ENCODE measurements around the gene VTA1.
"Not testable (repeated sequence)": the region's sequence is repeated elsewhere in the genome, so short reads cannot be mapped to it uniquely, and the experiment has no call there.

VTA1 gene

GRCh38 chr6:142225552-142225951, 78.5 kb downstream of the VTA1 start:
- no peak for DNase-seq (ENCODE audit: low read depth, low spot score)

DNA sequence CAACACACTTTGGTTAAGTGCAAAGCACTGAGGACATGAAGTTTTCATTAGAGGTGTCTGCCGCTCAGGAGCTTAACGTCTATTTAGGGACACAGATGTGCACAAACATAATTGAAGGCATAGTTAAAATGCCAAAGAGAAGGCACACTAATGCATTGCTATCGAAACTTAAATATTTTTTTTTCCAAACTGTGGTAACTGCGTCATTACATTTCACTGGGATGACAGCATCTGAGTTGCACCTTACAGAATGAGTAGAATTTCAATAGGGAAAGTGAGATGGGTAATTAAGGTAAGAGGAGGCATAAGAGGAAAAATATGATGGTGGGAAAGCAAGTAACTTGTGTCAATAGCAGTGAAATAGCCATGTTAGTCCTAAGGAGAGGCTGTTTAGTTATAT, 79.7 kb downstream of the VTA1 start:
- DNase-seq (ENCODE audit: low read depth, low spot score) = no peak

- not testable (repeated sequence) for DNase-seq (ENCODE audit: low read depth, low spot score)
These were observed 82.6 kb downstream of the VTA1 start for GRCh38 chr6:142229518-142230270.

GRCh38 chr6:142232206-142233044, 85.4 kb downstream of the VTA1 start:
- peak; percentile 76 for DNase-seq (ENCODE audit: low read depth, low spot score)

DNA sequence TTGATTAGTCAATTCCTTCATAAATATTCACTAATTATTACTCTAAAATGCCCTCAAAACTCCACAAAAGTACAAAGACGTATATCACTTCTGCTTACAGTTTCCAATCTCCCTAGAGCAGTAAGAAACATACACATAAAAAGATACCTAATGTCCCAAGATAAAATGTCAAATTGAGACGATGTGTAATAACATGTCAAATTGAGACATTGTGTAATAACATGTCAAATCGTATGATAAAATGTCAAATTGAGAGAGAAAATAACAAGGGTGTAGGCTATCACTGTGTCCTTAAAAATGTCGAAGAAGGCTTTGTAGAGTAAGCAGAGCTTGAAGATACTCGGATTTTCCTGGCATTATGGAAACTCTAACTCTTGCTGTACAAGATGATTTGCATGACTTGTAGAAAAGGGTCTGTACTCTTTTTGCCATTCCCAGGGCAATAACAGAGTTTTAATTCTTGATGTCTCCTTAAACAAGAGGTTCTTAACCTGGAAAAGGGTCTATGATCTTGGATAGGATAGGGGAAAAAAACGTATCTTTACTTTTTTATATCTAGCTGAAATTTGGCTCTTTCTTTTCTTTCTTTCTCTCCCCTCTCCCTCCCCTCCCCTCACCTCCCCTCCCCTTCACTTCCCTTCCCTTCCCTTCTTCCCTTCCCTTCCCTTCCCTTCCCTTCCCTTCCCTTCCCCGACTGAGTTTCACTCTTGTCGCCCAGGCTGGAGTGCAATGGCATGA, 87.1 kb downstream of the VTA1 start:
- no peak for DNase-seq (ENCODE audit: low read depth, low spot score)

GRCh38 chr6:142235272-142235671, 88.2 kb downstream of the VTA1 start:
- no peak for DNase-seq (ENCODE audit: low read depth, low spot score)

DNA sequence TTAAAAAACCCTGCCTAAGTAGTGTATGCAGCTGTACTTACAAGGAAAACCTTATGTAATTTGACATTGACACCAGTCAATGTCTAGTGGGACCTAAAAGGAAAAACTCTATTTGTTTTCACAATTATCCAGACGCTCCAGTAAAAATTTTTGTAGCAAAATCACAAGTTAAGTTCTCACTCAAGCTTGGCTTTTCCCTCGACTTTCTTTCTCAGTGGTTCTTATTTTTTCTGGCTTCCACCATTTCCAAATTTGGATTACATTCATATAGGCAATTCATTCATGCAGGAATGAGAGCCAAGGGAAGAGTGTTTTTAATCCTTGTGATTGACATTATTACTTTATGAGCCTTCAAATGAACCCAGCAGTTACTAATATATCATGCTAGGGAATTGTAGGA, 88.7 kb downstream of the VTA1 start:
- DNase-seq (ENCODE audit: low read depth, low spot score) = no peak

GRCh38 chr6:142236691-142237090, 89.6 kb downstream of the VTA1 start:
- no peak for DNase-seq (ENCODE audit: low read depth, low spot score)

- DNase-seq (ENCODE audit: low read depth, low spot score) = no peak
These were observed 91.8 kb downstream of the VTA1 start for GRCh38 chr6:142238881-142239280.

- no peak for DNase-seq (ENCODE audit: low read depth, low spot score)
These were observed 93.1 kb downstream of the VTA1 start for GRCh38 chr6:142240179-142240578.

GRCh38 chr6:142241061-142241460, 94.0 kb downstream of the VTA1 start:
- DNase-seq (ENCODE audit: low read depth, low spot score) = no peak

DNA sequence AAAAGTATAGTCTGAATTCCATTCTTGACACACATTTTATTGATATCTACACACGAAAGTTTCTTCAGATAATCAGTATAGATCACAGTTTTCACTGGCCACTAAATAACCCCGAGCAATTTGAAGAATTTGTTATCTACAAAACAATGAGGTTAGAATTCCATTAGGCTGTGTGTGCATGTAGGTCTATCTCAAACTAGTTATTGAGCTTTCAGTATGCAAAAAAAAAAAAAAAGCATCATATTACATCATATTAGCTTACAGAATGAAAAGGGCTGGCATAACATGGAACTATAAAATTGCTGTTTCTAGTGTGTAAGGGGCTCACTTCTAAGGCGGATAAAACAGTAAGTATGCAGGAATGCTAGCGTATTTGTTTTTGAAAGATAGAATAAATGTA, 95.2 kb downstream of the VTA1 start:
- no peak for DNase-seq (ENCODE audit: low read depth, low spot score)

DNA sequence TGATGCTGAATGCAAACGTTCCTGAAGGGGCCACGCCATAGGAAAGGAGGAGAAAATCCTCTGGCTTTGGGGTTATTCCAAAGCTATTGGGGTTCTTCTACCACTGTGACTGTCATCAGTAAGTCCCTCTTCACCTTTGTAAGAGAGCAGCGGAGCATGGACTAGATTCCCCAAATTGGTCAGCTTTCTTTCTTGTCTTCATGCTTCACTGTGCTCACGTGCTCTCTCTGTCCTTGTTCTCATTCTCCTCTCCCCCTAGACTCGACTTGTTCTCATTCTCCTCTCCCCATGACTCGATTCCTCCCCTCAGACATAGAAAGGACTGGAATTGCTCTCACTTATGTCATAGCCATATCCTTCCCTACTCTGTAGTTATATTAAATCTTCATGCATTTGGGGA, 99.9 kb downstream of the VTA1 start:
- DNase-seq (ENCODE audit: low read depth, low spot score) = no peak

DNA sequence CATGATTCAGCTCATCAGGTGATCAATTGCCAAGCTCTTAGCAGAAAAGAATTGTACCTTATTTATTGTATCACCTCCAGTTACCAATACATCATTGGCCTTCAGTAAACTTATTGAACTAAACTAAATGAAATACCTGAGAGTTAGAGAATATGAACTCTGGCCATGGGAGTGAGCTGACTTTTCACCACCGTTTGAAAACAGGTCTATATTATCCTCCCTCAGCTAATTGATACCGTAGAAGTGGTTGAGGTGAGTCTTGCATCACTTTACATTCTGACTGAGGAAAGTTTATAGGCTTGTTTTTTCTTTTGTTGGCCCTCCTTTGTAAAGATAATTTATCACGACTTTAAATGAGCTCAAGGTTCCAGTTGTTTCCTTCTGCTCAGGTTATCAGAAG, 102.2 kb downstream of the VTA1 start:
- no peak for DNase-seq (ENCODE audit: low read depth, low spot score)

GRCh38 chr6:142251930-142252445, 104.9 kb downstream of the VTA1 start:
- no peak for DNase-seq (ENCODE audit: low read depth, low spot score)

DNA sequence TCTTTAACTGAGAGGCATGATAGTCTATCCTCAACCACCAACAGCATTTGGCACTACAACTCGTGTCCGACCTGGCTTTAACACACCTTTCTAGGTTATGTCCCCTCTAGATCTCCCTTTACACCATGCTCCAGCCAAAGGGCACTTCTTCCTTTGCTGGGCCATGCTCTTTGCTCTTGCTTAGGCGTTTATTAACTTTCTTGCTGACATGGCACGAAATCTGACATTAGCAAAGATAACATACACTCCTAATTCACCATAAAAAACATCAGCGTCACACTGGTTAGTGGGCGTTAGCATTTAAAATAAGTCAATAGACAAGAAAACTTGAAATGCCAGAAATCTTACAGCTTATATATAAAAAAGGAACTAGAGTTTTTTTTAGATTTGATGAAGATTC, 107.5 kb downstream of the VTA1 start:
- no peak for DNase-seq (ENCODE audit: low read depth, low spot score)

DNA sequence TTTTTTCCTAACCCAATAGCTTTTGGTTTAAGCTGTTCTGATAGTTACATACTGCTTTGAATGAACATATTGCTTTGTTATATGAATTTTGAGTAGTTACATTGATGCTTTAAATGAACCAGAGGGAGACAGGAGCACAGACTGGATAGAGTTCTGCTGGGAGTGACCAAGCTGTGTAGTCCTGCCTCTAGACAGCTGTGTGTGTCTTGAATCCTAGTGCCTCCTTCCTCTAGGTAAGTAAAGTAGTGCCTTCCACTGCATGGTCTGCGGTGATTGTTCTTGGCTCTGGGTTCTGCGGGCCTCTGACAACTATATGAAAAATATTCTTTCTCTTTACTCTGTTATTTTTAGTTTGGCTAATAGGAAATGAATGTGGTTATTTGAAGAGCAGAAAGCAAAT, 108.7 kb downstream of the VTA1 start:
- DNase-seq (ENCODE audit: low read depth, low spot score) = no peak

DNA sequence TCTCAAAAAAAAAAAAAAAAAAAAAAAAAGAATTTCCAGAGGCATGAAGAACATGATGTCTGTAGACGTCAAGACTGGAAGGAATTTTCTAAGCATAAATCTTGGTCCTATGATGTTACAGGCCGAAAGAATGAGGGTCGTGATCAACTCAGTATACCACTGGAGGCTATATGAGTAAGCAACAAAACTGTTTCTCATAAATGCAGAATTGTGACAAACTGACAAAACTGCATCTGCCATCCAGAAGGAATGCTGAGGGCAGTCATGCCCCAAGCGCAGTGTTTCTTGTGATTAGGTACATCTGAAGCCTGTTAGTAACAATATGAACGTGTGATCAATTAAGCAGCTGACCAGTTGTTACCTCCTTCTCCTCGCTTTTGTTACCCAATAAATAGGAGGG, 111.2 kb downstream of the VTA1 start:
- DNase-seq (ENCODE audit: low read depth, low spot score) = no peak

DNA sequence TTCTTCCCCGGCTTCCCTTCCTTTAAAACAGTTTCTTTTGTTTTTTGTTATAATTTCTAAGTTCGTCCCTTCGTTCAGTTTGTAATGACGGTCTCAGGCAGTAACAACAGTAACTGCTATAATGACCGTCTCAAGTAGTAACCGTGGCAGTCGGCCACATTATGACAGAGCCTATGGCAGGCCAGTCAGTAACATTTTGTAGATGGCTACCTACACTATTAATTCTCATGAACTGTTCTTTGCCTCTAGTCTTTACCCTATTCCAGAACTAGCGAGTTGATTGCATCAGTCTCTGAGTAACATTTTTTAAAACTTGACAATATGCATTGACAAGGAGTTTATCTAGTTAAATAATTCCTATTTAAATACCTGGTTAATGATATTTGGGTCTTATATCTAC, 111.7 kb downstream of the VTA1 start:
- DNase-seq (ENCODE audit: low read depth, low spot score) = no peak

- DNase-seq (ENCODE audit: low read depth, low spot score) = no peak
These were observed 113.7 kb downstream of the VTA1 start for GRCh38 chr6:142260748-142261147.

GRCh38 chr6:142262231-142262630, 115.2 kb downstream of the VTA1 start:
- DNase-seq (ENCODE audit: low read depth, low spot score) = no peak

DNA sequence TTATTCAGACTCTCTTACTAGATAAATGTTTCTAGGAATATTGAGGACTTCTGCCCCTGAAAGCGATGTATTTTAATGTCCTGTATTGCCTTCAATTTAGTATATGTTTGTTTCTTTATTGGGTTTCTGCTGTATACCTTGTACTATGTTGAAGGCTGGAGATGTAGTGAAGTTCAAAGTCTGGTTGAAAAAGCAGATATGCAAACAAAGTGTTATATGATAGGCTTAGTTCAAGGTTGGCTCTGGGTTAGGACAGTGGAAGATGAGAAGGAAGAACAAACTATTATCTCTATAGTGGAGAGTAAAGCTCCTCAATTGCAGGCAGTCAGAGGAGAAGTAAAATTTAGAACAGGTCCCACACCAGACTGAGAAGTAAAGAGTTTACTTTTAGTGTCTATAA, 118.4 kb downstream of the VTA1 start:
- DNase-seq (ENCODE audit: low read depth, low spot score) = no peak

All from iPS DF 19.7 (cell line).